DMS153 (cell line): ENCODE measurements around the gene ESYT2.

Experiments
- DNase-seq: peaks from one replicate; lab custom pipeline; 2025; lab: John Stamatoyannopoulos, UW

ESYT2 gene

GRCh38 chr7:158825628-158826289 lies 3.5 kb downstream of the ESYT2 start:
- DNase-seq: no peak

GRCh38 chr7:158824028-158824427 lies 5.3 kb downstream of the ESYT2 start:
- DNase-seq: no peak

GRCh38 chr7:158821171-158822031 lies 7.9 kb downstream of the ESYT2 start:
- no peak for DNase-seq

- no peak for DNase-seq
Measured at GRCh38 chr7:158820656-158821055, 8.7 kb downstream of the ESYT2 start.

GRCh38 chr7:158819571-158820203 lies 9.6 kb downstream of the ESYT2 start:
- no peak for DNase-seq

- DNase-seq: peak; percentile 44
Measured at GRCh38 chr7:158818325-158819213, 10.7 kb downstream of the ESYT2 start.

- no peak for DNase-seq
Measured at GRCh38 chr7:158816995-158817394, 12.3 kb downstream of the ESYT2 start.

GRCh38 chr7:158816271-158816670 lies 13.0 kb downstream of the ESYT2 start:
- DNase-seq: no peak

GRCh38 chr7:158815800-158816128 lies 13.5 kb downstream of the ESYT2 start:
- DNase-seq: no peak

GRCh38 chr7:158815083-158815799 lies 14.1 kb downstream of the ESYT2 start:
- DNase-seq: peak; percentile 68

GRCh38 chr7:158814637-158815036 lies 14.7 kb downstream of the ESYT2 start:
- DNase-seq: peak; percentile 68

GRCh38 chr7:158812684-158813083 lies 16.6 kb downstream of the ESYT2 start:
- DNase-seq: no peak

- DNase-seq: no peak
Measured at GRCh38 chr7:158811894-158812293, 17.4 kb downstream of the ESYT2 start.

- DNase-seq: no peak
Measured at GRCh38 chr7:158811461-158811860, 17.8 kb downstream of the ESYT2 start.

GRCh38 chr7:158810846-158811245 lies 18.5 kb downstream of the ESYT2 start:
- no peak for DNase-seq

GRCh38 chr7:158809596-158809995 lies 19.7 kb downstream of the ESYT2 start:
- no peak for DNase-seq

- no peak for DNase-seq
Measured at GRCh38 chr7:158808126-158808525, 21.2 kb downstream of the ESYT2 start.

- DNase-seq: no peak
Measured at GRCh38 chr7:158805937-158806336, 23.4 kb downstream of the ESYT2 start.

- no peak for DNase-seq
Measured at GRCh38 chr7:158805414-158805813, 23.9 kb downstream of the ESYT2 start.

GRCh38 chr7:158804335-158804734 lies 25.0 kb downstream of the ESYT2 start:
- no peak for DNase-seq

- DNase-seq: no peak
Measured at GRCh38 chr7:158803367-158803969, 25.8 kb downstream of the ESYT2 start.
